HPDE6-E6E7 (cell line): ENCODE data around the gene ZNRD2.
A peak's percentile ranks its signal among the peaks of the same experiment; 100 is the strongest.

ENCODE experiments used
- DNase-seq: peaks from one replicate; pipeline ENCODE4 v3.0.0; 2011; ENCODE audit warnings: missing footprints; ENCODE audit errors: extremely low spot score

The ZNRD2 gene

DNA sequence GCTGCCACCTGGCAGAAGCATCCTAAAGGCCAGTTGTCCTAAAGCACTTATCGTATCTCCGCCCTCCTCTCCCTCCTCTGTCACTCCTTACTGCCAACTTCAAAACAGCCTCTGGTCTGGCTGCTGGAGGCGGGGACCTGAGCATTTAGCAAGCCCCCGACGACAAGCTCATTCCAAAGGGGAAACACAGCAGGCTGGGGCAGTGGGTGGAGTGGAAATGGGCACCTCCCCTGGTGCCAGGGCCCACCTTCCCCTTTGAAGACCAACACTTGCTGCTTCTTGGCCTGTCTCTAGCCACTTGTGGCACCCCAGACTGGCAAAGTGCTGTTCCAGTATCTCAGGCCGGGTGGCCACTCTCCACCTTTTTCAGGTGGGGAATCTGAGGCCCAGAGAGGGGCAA, 40.1 kb downstream of the ZNRD2 start:
- DNase-seq: no peak

DNA sequence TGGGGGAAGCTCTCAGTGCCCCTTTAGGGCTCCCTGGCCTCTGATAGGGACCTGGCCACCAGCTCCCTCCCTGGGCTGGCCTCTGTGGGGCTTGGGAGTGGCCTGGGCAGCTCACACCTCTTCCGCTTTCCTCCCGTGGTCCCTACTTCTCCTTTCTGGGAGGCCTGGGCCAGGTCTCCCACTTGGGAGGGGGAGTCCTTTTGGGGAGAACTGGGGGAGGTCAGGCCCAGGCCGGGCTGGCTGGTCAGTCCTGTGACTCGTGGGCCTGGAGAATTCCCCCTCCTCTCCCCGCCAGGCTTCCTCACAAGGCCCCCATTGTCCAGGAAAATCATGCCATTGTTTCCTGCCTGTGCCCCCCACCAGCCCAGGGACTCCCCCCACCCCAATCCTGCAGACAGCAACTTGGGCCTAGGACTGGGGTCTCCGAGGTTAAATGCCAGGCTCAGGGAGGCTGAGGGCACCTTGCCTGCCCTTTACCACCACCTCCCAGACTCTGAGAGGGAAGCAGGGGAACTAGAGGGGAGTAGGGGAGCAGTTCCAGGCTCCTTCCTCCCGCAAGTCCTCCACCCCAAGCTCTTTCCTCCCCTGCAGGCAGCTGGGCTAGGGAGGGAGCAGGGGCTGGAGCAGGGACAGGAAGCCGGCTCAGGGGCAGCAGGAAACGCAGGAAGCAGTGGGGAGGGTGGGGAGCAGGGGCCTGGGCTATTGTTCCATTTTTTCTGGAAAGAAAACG, 40.9 kb downstream of the ZNRD2 start:
- DNase-seq: no peak

DNA sequence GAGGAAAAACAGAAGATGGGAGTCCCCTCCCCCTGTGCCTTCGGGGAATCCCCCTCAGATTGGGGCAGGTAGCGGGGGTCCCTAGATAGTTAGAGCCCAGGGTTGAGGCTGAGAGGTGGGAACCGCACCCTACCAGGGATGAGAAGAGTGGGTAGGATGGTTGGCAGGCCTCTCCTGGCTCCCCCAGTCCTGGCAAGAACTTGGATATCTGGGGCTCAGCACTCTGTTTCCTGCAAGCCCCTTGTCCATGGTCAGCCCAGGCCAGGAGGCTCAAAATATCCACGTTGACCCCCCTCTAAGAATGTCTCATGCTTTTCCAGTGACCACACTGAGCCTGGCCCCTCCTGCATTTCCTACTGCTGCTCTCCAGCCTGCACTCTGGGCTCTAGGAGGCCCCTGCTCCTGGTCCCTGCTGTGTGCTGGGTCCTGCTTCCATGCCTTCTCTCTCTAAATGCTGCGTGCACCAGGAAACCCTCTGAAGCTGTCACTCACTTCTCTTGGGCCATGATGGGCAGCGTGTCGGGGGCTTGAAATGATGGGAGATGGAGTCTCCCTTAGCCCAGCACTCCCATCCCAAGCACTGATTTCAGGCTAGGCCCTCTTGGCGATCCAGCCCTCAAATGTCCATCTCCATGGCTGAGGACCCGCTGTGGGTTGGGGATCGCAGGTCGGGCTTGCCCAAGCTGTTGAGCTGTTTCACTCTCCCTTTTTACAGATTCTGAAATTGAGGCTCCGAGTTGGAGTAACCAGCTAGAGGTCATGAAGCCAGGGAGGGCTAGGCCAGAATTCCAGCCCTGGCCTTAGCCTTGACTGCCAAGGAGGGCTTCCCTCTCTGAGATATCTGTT, 41.7 kb downstream of the ZNRD2 start:
- no peak for DNase-seq

DNA sequence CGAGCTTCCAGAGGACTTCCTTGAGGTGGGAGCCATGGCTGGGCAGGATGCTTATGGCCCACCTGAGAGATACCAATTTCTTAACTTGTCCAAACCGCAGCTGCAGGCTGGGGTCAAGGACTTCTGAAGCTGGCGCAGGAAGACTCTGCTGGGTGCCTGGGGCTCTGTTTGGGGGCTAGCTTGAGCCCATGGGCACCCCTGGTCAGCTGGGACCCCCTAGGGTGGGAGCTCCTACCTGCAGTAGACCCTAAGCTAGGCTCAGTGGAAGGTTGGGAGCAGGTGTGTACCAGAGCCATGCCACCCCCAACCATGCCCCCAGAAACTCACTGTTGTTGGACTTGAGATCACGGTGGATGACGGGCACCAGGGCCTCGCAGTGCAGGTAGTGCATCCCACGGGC, 42.4 kb downstream of the ZNRD2 start:
- no peak for DNase-seq

DNA sequence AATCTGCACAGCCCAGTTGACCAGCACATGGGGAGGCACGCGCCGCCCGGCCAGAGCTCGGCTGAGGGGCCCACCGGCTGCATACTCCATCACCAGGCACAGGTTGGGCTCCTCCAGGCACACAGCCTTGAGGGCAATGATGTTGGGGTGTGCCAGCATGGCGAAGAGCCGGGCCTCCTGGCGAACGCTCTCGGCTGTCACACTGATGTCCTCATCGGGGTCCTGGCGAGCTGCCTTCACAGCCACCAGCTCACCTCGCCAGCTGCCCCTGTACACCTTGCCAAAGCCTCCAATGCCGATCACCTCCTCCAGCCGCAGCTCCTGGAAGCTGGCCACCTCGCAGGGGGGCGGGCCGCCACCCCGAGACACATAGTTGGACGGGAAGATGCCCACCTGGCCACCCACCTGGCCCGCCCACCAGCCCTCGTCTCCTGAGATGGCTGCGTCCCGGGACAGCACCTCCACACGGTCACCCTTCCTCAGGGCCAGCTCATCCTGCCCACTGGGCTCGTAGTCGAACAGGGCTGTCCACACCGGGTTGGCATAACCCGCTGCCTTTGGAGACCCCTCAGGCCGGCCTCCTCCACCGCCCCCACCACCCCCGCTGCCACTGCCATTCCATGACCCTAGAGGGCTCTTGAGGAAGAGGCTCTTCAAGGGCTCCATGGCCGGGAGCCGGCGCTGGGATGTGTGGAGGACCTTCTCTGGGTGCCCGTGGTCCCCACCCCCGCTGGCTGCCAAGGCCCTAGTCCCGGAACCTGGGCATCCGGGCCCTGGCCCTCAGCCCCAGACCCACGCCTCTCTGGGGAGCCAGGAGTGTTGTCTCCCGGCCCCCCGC, 43.0 kb downstream of the ZNRD2 start:
- DNase-seq: no peak

DNA sequence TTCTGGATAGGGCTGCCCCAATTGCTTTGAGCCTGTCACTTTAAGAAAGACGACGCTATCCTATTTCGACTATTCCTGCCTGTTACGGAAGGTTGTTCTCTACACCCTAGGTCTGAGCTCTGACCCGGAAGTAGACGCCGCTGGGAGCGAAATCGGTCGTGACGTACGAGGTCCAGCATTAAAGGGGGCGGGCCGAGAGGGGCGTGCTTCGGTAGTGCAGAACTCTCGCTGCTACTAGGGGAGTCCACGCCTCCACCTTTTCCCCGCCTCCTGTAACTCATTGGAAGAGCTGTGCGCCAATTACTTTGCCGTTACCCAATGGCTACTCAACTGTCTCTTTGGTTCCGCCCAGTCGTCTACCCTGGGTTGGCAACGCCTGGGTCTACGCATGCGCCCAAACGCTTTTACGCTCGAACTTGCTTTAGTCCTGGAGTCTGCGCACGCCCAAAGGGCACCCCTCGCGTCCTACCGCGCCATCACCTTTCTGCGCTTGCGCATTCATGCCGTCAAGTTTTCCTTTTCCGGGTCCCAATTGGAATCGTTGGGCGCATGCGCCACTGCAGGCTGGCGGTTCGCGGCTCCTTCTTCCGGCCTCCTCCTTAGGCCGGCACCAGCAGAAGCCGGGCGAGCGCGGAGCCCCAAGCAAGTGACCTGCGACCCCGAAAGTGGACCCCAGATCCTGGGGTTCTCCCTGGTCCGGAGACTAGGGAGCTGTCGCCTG, 45.1 kb downstream of the ZNRD2 start, which contains the start of gene PCNX3:
TSS of gene PCNX3 (plus strand) at position 548 of the 721 bp plus-strand sequence. CDS start 536 bp downstream, outside the sequence.
- peak; percentile 100 for DNase-seq

DNA sequence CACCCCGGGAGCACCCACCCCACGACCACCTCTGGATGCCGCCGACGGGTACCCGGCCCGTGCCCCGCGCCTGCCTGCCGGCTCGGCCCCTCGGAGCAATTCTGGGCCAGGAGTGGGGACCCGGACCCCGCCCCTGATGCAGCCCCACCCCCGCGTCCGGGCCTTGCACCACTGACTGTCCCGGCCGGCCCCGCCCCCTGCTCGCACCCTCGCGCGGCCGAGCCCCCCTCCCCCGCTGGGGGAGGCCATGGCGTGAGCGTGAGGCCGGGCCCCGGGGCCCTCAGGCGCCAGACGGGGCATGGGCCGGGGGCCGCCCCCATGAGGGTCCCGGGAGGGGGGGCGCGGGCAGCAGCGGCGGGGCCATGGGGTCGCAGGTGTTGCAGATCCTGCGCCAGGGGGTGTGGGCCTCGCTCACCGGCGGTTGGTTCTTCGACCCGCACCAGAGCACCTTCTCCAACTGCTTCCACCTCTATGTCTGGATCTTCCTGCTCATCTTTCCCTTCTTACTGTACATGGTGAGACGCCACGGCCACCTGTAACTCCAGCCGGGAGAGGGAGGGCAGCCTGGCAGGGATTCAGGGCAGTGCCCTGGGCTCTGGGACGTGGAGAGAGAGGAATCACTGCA, 45.8 kb downstream of the ZNRD2 start:
- no peak for DNase-seq

DNA sequence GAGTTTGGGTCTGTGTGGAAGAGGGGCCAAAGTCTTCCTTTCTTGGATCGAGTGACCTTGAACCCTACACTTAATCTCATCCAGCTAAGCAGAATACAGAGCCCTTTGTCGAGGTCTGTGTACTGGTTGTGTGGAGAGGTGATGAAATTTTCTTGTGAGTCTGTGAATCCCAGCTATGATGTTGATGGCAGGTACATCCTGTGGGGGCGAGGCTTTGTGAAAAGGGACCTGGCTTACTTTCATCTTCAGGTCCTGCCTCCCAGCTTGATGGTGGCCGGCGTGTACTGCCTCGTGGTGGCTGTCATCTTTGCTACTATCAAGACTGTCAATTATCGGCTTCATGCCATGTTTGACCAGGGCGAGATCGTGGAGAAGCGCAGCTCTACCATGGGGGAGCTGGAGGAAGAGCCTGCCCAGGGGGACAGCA, 46.3 kb downstream of the ZNRD2 start:
- no peak for DNase-seq

DNA sequence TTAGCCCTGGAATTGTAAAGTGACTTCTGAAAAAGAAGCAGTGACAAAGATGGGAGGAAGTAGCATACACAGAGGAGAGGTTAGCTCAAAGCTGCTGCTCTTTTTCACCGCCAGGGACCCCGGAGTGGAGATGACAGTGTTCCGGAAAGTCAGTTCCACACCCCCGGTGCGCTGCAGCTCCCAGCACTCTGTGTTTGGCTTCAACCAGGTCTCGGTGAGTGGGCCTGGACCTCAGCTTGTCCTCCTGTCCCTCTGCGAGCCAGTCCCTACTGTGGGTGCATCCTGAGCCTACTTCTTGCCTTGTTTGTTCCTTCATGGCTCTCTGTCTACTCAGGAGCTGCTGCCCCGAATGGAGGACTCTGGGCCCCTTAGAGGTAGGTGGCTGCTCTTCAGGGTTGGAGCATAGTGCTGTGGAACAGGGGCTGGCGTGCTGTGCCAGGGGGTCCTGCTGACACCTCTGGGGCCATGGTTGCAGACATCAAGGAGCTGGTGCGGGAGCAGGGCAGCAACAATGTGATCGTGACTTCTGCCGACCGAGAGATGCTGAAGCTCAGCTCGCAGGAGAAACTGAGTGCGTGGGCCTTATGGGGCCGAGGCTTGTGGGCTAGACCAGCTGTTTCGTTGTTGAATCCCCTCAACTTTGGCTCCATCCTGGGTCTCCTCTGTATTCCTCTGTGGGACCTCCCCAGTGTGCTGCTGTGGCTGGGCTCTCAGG, 47.0 kb downstream of the ZNRD2 start:
- no peak for DNase-seq

DNA sequence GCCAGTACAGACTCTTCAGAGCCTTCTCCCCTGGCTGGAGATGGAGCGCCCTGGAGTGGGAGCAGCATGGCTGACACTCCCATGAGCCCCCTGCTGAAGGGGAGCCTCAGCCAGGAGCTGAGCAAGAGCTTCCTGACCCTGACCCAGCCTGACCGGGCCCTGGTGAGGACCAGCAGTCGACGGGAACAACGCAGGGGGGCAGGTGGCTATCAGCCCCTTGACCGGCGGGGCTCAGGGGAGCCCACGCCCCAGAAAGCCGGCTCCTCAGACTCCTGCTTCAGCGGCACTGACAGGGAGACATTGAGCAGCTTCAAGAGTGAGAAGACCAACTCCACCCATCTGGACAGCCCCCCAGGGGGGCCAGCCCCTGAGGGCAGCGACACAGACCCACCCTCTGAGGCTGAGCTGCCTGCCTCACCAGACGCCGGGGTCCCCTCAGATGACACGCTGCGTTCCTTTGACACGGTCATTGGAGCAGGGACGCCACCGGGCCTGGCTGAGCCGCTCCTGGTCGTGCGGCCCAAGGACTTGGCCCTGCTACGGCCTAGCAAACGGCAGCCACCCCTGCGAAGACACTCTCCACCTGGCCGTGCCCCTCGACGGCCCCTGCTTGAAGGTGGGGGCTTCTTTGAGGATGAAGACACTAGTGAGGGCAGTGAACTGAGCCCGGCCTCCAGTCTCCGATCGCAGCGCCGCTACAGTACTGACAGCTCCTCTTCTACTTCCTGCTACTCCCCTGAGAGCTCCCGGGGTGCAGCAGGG, 47.9 kb downstream of the ZNRD2 start:
- DNase-seq: no peak

DNA sequence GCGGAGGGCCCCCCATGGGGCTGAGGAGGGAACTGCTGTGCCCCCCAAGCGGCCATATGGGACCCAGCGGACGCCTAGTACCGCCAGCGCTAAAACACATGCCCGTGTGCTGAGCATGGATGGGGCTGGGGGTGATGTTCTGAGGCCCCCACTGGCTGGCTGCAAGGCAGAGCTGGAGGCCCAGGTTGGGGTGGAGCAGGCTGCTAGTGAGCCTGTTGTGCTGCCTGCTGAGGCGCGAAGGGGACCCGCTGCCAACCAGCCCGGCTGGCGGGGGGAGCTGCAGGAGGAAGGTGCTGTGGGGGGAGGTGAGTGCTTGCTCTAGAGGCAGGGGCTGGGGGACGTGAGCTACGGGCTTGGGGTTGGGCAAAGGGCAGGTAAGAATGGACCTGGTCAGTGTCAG, 48.5 kb downstream of the ZNRD2 start:
- no peak for DNase-seq

DNA sequence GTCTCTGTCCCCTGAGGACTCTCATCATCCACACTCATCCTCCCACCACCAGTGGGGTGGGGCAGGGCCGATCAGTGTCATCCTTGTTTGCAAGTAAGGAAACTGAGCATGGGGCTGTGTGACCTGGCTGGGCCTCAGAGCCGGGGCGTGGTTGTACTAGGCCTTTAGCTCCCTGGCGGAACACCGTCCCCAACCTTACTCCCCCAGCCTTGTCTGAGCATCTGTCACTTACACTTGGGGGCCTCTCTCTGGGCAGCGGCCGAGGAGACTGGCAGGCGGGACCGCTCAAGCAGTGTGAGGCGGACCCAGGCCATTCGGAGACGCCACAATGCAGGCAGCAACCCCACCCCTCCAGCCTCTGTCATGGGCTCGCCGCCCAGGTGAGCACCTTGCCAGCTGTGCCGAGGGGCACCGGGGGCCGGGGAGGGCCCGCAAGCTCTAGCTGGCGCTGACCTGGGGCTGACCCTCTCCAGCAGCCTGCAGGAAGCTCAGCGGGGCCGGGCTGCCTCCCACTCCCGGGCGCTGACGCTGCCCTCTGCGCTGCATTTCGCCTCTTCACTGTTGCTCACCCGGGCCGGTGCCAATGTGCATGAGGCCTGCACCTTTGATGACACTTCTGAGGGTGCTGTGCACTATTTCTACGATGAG, 49.1 kb downstream of the ZNRD2 start:
- DNase-seq: no peak

DNA sequence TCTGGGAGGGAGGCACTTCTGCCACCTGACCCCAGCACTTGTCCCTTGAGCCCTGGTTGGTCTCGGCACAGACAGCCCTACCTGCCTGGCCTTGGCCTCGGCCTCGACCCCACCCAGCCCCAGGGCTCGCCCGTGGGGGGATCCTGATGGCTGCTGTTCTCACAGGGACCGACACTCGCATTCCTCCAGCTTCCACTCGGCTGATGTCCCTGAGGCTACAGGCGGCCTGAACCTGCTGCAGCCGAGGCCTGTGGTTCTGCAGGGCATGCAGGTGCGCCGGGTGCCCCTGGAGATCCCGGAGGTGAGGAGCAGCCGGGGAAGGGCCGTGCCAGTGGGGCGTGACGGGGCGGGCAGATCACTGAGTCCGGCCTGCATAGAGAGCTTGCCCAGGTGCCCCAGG, 50.4 kb downstream of the ZNRD2 start:
- DNase-seq: no peak

DNA sequence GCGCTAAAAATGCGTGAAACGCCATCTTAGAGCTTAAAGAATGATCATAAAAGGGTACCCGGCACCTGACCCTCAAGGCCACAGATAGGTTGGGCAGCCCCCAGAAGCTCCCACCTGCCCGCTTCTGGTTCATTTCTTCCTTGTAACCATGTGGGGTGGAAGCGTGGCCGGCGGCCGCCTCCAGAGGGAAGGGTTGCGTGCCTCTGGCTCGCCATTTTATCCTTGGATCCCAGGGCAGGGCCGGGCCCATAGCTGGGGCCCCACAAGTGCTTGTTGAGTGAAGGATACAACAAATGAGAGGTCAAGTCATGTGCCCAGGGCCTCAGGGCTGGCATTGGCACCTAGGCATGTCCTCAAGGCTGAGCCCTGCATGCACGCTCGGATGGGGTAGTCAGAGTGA, 51.2 kb downstream of the ZNRD2 start:
- DNase-seq: no peak
